Osteoblast (primary cell): ENCODE data around the gene IGFBP5. TPM values are rescaled to one million over a fixed set of nuclear protein-coding genes. Genes with fewer than 3 reads are reported as not detected.

ENCODE experiments used
- DNase-seq: peaks from one replicate; pipeline ENCODE4 v3.0.0; 2011; ENCODE audit warnings: low spot score, mixed read lengths; ENCODE audit not compliant: insufficient read length; ENCODE audit errors: missing footprints
- H2AFZ ChIP-seq: 2 replicates; pipeline ENCODE4 v1.6.0; 2011; ENCODE audit warnings: mild to moderate bottlenecking, low read length
- H3K27ac ChIP-seq: 2 replicates; pipeline ENCODE4 v1.5.1; 2011; ENCODE audit warnings: mild to moderate bottlenecking, low read depth, low read length, moderate library complexity
- H3K27me3 ChIP-seq: 2 replicates; pipeline ENCODE4 v1.6.0; 2012; ENCODE audit warnings: mild to moderate bottlenecking, control low read depth, inconsistent platforms, low read length, moderate library complexity; ENCODE audit not compliant: insufficient read depth
- H3K36me3 ChIP-seq: 2 replicates; pipeline ENCODE4 v1.5.1; 2011; ENCODE audit warnings: mild to moderate bottlenecking, low read length, control low read depth, moderate library complexity; ENCODE audit not compliant: insufficient read depth
- H3K4me1 ChIP-seq: 2 replicates; pipeline ENCODE4 v1.5.1; 2011; ENCODE audit warnings: mild to moderate bottlenecking, low read length, control low read depth, moderate library complexity; ENCODE audit not compliant: insufficient read depth
- H3K4me2 ChIP-seq: 2 replicates; pipeline ENCODE4 v1.6.0; 2011; ENCODE audit warnings: mild to moderate bottlenecking, low read length; ENCODE audit not compliant: insufficient read depth
- H3K4me3 ChIP-seq: fragments of 200-600 bp; sonication (generic); 3 replicates; pipeline ENCODE4 v1.5.1; 2012; ENCODE audit warnings: mild to moderate bottlenecking, low read length, inconsistent platforms; ENCODE audit not compliant: insufficient read depth
- H3K79me2 ChIP-seq: 2 replicates; pipeline ENCODE4 v1.6.0; 2012; ENCODE audit warnings: mild to moderate bottlenecking, low read length, control low read depth, inconsistent platforms; ENCODE audit not compliant: insufficient read depth
- H3K9me3 ChIP-seq: 2 replicates; pipeline ENCODE4 v1.5.1; 2011; ENCODE audit warnings: low read depth, low read length, control low read depth
- H4K20me1 ChIP-seq: 2 replicates; pipeline ENCODE4 v1.6.0; 2012; ENCODE audit warnings: mild to moderate bottlenecking, low read length, control low read depth; ENCODE audit not compliant: insufficient read depth
- CTCF ChIP-seq: IDR thresholded peaks from 2 replicates; pipeline ENCODE4 v1.5.1; 2011; ENCODE audit warnings: mild to moderate bottlenecking, low read depth, low read length, moderate library complexity; ENCODE audit errors: extremely low read depth
- total RNA-seq: library from RNA; depleted of rRNA; stranded (reverse); fragments of >200 nt; gene quantifications from 2 replicates; pipeline ENCODE4 v1.2.3, GENCODE V29; 2012

IGFBP5 gene
- total RNA-seq, 1 donor: 12.3 TPM

GRCh38 chr2:216687111-216687510, 8.2 kb downstream of the IGFBP5 start:
- Histone ChIP-seq H4K20me1 (no peaks in the 10 kb centered on the region), H3K9me3 (no peaks in the 10 kb centered on the region), H3K27me3 (peaks cover 34% of the 10 kb centered on the region), H3K27ac (no peak overlapping the region), H2AFZ (no peak overlapping the region), H3K4me3 (no peak overlapping the region), H3K36me3 (no peaks in the 10 kb centered on the region), H3K79me2 (no peaks in the 10 kb centered on the region), H3K4me2 (no peak overlapping the region), H3K4me1 (peaks cover 17% of the 10 kb centered on the region)
- TF ChIP-seq CTCF: no peak
- no peak for DNase-seq

- Histone ChIP-seq H3K4me2 (no peak overlapping the region), H3K27ac (no peak overlapping the region), H3K36me3 (no peaks in the 10 kb centered on the region), H4K20me1 (no peaks in the 10 kb centered on the region), H3K79me2 (no peaks in the 10 kb centered on the region), H3K4me1 (peaks cover 9% of the 10 kb centered on the region), H3K27me3 (peaks cover 26% of the 10 kb centered on the region), H3K9me3 (no peaks in the 10 kb centered on the region), H3K4me3 (no peak overlapping the region), H2AFZ (no peak overlapping the region)
- TF ChIP-seq CTCF: no peak
- DNase-seq: no peak
Measured at GRCh38 chr2:216685327-216685875, 9.9 kb downstream of the IGFBP5 start.

GRCh38 chr2:216683846-216684245, 11.5 kb downstream of the IGFBP5 start:
- Histone ChIP-seq H3K36me3 (no peaks in the 10 kb centered on the region), H4K20me1 (no peaks in the 10 kb centered on the region), H3K27ac (no peak overlapping the region), H3K79me2 (no peaks in the 10 kb centered on the region), H3K4me2 (no peak overlapping the region), H3K27me3 (peaks cover 12% of the 10 kb centered on the region), H3K9me3 (no peaks in the 10 kb centered on the region), H2AFZ (no peak overlapping the region), H3K4me1 (peaks cover 9% of the 10 kb centered on the region), H3K4me3 (no peak overlapping the region)
- no peak for TF ChIP-seq CTCF
- DNase-seq: peak; percentile 80

GRCh38 chr2:216681683-216682082, 13.7 kb downstream of the IGFBP5 start:
- Histone ChIP-seq H4K20me1 (no peaks in the 10 kb centered on the region), H3K4me2 (peak overlapping the region; percentile 74)

More at GRCh38 chr2:216681683-216682082, 13.7 kb downstream of the IGFBP5 start:
- Histone ChIP-seq H3K4me1 (peaks cover 9% of the 10 kb centered on the region), H2AFZ (no peak overlapping the region), H3K9me3 (no peaks in the 10 kb centered on the region), H3K36me3 (no peaks in the 10 kb centered on the region), H3K27ac (no peak overlapping the region), H3K27me3 (peaks cover 13% of the 10 kb centered on the region), H3K4me3 (no peak overlapping the region), H3K79me2 (no peaks in the 10 kb centered on the region)
- no peak for TF ChIP-seq CTCF
- peak; percentile 48 for DNase-seq
